H9 (cell line): ENCODE results near the gene ADAT2. TPM values are rescaled to one million over a fixed set of nuclear protein-coding genes. Genes with fewer than 3 reads are reported as not detected.
"Not testable (repeated sequence)": the region's sequence is repeated elsewhere in the genome, so short reads cannot be mapped to it uniquely, and the experiment has no call there.

Experiments used
- DNase-seq: peaks from one replicate; pipeline ENCODE4 v3.0.0-alpha.2; 2017
- H2AFZ ChIP-seq: one replicate; pipeline ENCODE4 v1.6.1; 2013; ENCODE audit warnings: mild to moderate bottlenecking, low read length, control low read depth, moderate library complexity
- H2AK5ac ChIP-seq: 2 replicates; pipeline ENCODE4 v1.6.1; 2013; ENCODE audit warnings: low read length, control low read depth, mixed read lengths; ENCODE audit not compliant: insufficient read length
- H2BK120ac ChIP-seq: one replicate; pipeline ENCODE4 v1.6.1; 2013; ENCODE audit warnings: low read depth, mild to moderate bottlenecking, low read length, control low read depth, inconsistent platforms; ENCODE audit not compliant: poor library complexity, severe bottlenecking
- H2BK12ac ChIP-seq: 2 replicates; pipeline ENCODE4 v1.6.1; 2013; ENCODE audit warnings: low read length, control low read depth, mixed read lengths, low read depth; ENCODE audit not compliant: insufficient read length
- H2BK15ac ChIP-seq: 2 replicates; pipeline ENCODE4 v1.6.1; 2013; ENCODE audit warnings: low read depth, low read length, control low read depth
- H2BK20ac ChIP-seq: one replicate; pipeline ENCODE4 v1.6.1; 2013; ENCODE audit warnings: low read depth, mild to moderate bottlenecking, low read length, control low read depth, inconsistent platforms; ENCODE audit not compliant: poor library complexity, severe bottlenecking
- H2BK5ac ChIP-seq: 2 replicates; pipeline ENCODE4 v1.6.1; 2013; ENCODE audit warnings: low read length, control low read depth, mixed read lengths; ENCODE audit not compliant: insufficient read length
- H3K14ac ChIP-seq: 2 replicates; pipeline ENCODE4 v1.6.1; 2013; ENCODE audit warnings: low read length, control low read depth; ENCODE audit not compliant: insufficient read depth
- H3K18ac ChIP-seq: 2 replicates; pipeline ENCODE4 v1.6.1; 2013; ENCODE audit warnings: low read depth, mild to moderate bottlenecking, mixed read lengths, low read length, control low read depth; ENCODE audit not compliant: insufficient read length
- H3K23ac ChIP-seq: 2 replicates; pipeline ENCODE4 v1.6.1; 2013; ENCODE audit warnings: low read length, control low read depth, mixed read lengths, low read depth; ENCODE audit not compliant: insufficient read length
- H3K23me2 ChIP-seq: 2 replicates; pipeline ENCODE4 v1.6.1; 2013; ENCODE audit warnings: low read depth, mild to moderate bottlenecking, mixed read lengths, low read length, control low read depth; ENCODE audit not compliant: insufficient read length, poor library complexity, severe bottlenecking
- H3K27ac ChIP-seq: 2 replicates; pipeline ENCODE4 v1.5.1; 2013; ENCODE audit warnings: low read length, control low read depth, mixed read lengths, low read depth; ENCODE audit not compliant: insufficient read length
- H3K27me3 ChIP-seq: 2 replicates; pipeline ENCODE4 v1.6.1; 2013; ENCODE audit warnings: low read length, control low read depth, inconsistent platforms; ENCODE audit not compliant: insufficient read depth
- H3K4ac ChIP-seq: 2 replicates; pipeline ENCODE4 v1.6.1; 2013; ENCODE audit warnings: low read depth, mild to moderate bottlenecking, control low read depth, inconsistent platforms, low read length, moderate library complexity
- H3K4me1 ChIP-seq: 2 replicates; pipeline ENCODE4 v1.6.1; 2013; ENCODE audit warnings: low read length, control low read depth, inconsistent platforms; ENCODE audit not compliant: insufficient read depth
- H3K4me2 ChIP-seq: 2 replicates; pipeline ENCODE4 v1.6.1; 2013; ENCODE audit warnings: low read length, control low read depth, mixed read lengths; ENCODE audit not compliant: insufficient read length, insufficient read depth
- H3K56ac ChIP-seq: 2 replicates; pipeline ENCODE4 v1.6.1; 2013; ENCODE audit warnings: low read depth, mild to moderate bottlenecking, mixed read lengths, low read length, control low read depth; ENCODE audit not compliant: insufficient read length
- H3K79me1 ChIP-seq: 2 replicates; pipeline ENCODE4 v1.6.1; 2013; ENCODE audit warnings: low read depth, mild to moderate bottlenecking, moderate library complexity, low read length, control low read depth, inconsistent platforms; ENCODE audit not compliant: insufficient read depth, poor library complexity, severe bottlenecking
- H3K79me2 ChIP-seq: 2 replicates; pipeline ENCODE4 v1.6.1; 2013; ENCODE audit warnings: low read length, control low read depth, inconsistent platforms; ENCODE audit not compliant: insufficient read depth
- H3K9ac ChIP-seq: 2 replicates; pipeline ENCODE4 v1.6.1; 2013; ENCODE audit warnings: low read length, control low read depth, mixed read lengths; ENCODE audit not compliant: insufficient read length; ENCODE audit errors: extremely low read depth
- H3K9me3 ChIP-seq: one replicate; pipeline ENCODE4 v1.6.1; 2013; ENCODE audit warnings: low read depth, low read length, inconsistent platforms; ENCODE audit not compliant: control insufficient read depth
- H3T11ph ChIP-seq: one replicate; pipeline ENCODE4 v1.6.1; 2013; ENCODE audit warnings: mild to moderate bottlenecking, low read length, control low read depth, inconsistent platforms
- H4K20me1 ChIP-seq: one replicate; pipeline ENCODE4 v1.6.1; 2013; ENCODE audit not compliant: control insufficient read depth, insufficient read length, insufficient read depth
- H4K5ac ChIP-seq: 2 replicates; pipeline ENCODE4 v1.6.1; 2013; ENCODE audit warnings: low read depth, mild to moderate bottlenecking, mixed read lengths, low read length, control low read depth; ENCODE audit not compliant: insufficient read length
- H4K8ac ChIP-seq: replicated peaks from 2 replicates; pipeline ENCODE4 v1.6.1; 2013; ENCODE audit warnings: low read length, control low read depth, mixed read lengths, low read depth; ENCODE audit not compliant: insufficient read length
- H4K91ac ChIP-seq: 2 replicates; pipeline ENCODE4 v1.6.1; 2013; ENCODE audit warnings: low read depth, mild to moderate bottlenecking, moderate library complexity, mixed read lengths, low read length, control low read depth; ENCODE audit not compliant: insufficient read length
- H3K27ac Mint-ChIP-seq, 3 experiments: 2 replicates in 2 of 3; 3 replicates in 1 of 3; pipeline ENCODE4 v1.8.0; 2020 to 2021; ENCODE audit warnings: mixed read lengths in 3 of 3, mild to moderate bottlenecking in 1 of 3, moderate library complexity in 1 of 3
- H3K27me3 Mint-ChIP-seq: 2 replicates; pipeline ENCODE4 v1.8.0; 2021; ENCODE audit warnings: low read depth, mild to moderate bottlenecking, moderate library complexity, mixed read lengths
- H3K36me3 Mint-ChIP-seq, 3 experiments: 2 replicates in 2 of 3; 3 replicates in 1 of 3; pipeline ENCODE4 v1.8.0; 2020 to 2021; ENCODE audit warnings: low read depth in 3 of 3, mixed read lengths in 3 of 3; ENCODE audit not compliant: insufficient read depth in 1 of 3
- H3K4me1 Mint-ChIP-seq, 2 experiments: 2 replicates each; pipeline ENCODE4 v1.8.0; 2020; ENCODE audit warnings: mixed read lengths in 2 of 2
- H3K4me3 Mint-ChIP-seq, 2 experiments: 2 replicates in 1 of 2; 3 replicates in 1 of 2; pipeline ENCODE4 v1.8.0; 2020 to 2021; ENCODE audit warnings: mild to moderate bottlenecking in 2 of 2, mixed read lengths in 2 of 2, moderate library complexity in 1 of 2
- H3K9me3 Mint-ChIP-seq, 2 experiments: 2 replicates in 1 of 2; 3 replicates in 1 of 2; pipeline ENCODE4 v1.8.0; 2020; ENCODE audit warnings: mild to moderate bottlenecking in 2 of 2, mixed read lengths in 2 of 2, moderate library complexity in 1 of 2
- WGBS: extraction: QIAGEN DNeasy Blood & Tissue Kit; methylation state at CpG from one replicate; pipeline ENCODE4 v1.1.7; 2013; ENCODE audit warnings: missing lambda C conversion rate, low lambda C conversion rate, mixed read lengths; ENCODE audit not compliant: insufficient read length; ENCODE audit errors: extremely low coverage; 5-methylcytosine and 5-hydroxymethylcytosine counted together
- total RNA-seq: library from RNA; stranded (reverse); gene quantifications from 2 replicates; pipeline ENCODE4 v1.2.1, GENCODE V29; 2021
- TF ChIP-seq, protein P1 (sequence below): fragments of 200-600 bp; sonication (generic); conservative IDR thresholded peaks from 3 replicates; pipeline ENCODE4 v1.8.0; 2021; ENCODE audit warnings: antibody characterized with exemption, mild to moderate bottlenecking

Gene ADAT2
- total RNA-seq, 1 experiment from 2014 or later, result 11.3 TPM

DNA sequence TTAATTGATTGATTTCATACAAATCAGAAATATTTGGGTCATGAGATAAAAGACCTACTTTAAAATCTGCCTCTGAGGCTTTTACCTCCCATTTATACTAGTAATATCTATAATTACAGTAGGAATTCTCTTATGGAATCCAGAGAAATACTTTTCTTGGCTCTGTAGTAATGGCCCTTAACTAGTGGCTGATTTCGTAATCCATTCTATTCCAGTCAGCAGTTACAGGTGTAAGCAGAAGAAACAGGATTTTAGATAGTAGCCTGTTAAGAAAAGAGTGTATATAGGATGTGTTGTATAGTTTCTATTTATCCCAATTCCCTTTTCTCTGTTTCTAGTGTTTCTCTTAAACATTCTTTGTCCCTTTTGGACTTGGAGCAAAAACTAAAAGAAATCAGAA lies 21.3 kb upstream of the ADAT2 start:
- no peak overlapping the region for H2AFZ ChIP-seq
- H4K91ac ChIP-seq, result no peak overlapping the region
- no peaks in the 10 kb centered on the region for H3K9me3 ChIP-seq
- no peak overlapping the region for H2AK5ac ChIP-seq
- H3K36me3 Mint-ChIP-seq, result peaks cover 0 to 15% (median 11%) of the 10 kb centered on the region in 3 experiments; a peak in 4 of 7 replicates
- TF ChIP-seq, protein P1, sequence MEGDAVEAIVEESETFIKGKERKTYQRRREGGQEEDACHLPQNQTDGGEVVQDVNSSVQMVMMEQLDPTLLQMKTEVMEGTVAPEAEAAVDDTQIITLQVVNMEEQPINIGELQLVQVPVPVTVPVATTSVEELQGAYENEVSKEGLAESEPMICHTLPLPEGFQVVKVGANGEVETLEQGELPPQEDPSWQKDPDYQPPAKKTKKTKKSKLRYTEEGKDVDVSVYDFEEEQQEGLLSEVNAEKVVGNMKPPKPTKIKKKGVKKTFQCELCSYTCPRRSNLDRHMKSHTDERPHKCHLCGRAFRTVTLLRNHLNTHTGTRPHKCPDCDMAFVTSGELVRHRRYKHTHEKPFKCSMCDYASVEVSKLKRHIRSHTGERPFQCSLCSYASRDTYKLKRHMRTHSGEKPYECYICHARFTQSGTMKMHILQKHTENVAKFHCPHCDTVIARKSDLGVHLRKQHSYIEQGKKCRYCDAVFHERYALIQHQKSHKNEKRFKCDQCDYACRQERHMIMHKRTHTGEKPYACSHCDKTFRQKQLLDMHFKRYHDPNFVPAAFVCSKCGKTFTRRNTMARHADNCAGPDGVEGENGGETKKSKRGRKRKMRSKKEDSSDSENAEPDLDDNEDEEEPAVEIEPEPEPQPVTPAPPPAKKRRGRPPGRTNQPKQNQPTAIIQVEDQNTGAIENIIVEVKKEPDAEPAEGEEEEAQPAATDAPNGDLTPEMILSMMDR, result no peak
- H3K56ac ChIP-seq, result no peak overlapping the region
- no peak overlapping the region for H4K5ac ChIP-seq
- no peak overlapping the region for H3K9ac ChIP-seq
- H3K18ac ChIP-seq, result no peak overlapping the region
- H3K4me1 ChIP-seq, result no peaks in the 10 kb centered on the region
- H3K79me2 ChIP-seq, result no peaks in the 10 kb centered on the region
- H2BK5ac ChIP-seq, result no peak overlapping the region
- no peak overlapping the region for H3K14ac ChIP-seq
- H2BK120ac ChIP-seq, result no peak overlapping the region
- H3T11ph ChIP-seq, result no peak overlapping the region
- H3K9me3 Mint-ChIP-seq, result no peaks in the 10 kb centered on the region
- DNase-seq, result no peak
- H3K4me3 Mint-ChIP-seq, result no peak overlapping the region
- no peak overlapping the region for H3K27ac ChIP-seq
- H4K8ac ChIP-seq, result no peak overlapping the region
- no peak overlapping the region for H2BK15ac ChIP-seq
- H2BK12ac ChIP-seq, result no peak overlapping the region
- no peak overlapping the region for H3K23ac ChIP-seq
- no peaks in the 10 kb centered on the region for H3K27me3 ChIP-seq
- H3K4me2 ChIP-seq, result no peak overlapping the region
- H3K4ac ChIP-seq, result no peak overlapping the region
- no peak overlapping the region for H3K27ac Mint-ChIP-seq
- peaks cover 3 to 6% of the 10 kb centered on the region in 2 experiments; a peak in 2 of 4 replicates for H3K4me1 Mint-ChIP-seq
- no peaks in the 10 kb centered on the region for H4K20me1 ChIP-seq
- no peak overlapping the region for H2BK20ac ChIP-seq
- no CpG with 5 or more reads among the region's 1 CpG for WGBS
- H3K79me1 ChIP-seq, result no peaks in the 10 kb centered on the region
- no peaks in the 10 kb centered on the region for H3K27me3 Mint-ChIP-seq
- H3K23me2 ChIP-seq, result no peaks in the 10 kb centered on the region

- not testable (repeated sequence) for DNase-seq, H2BK5ac ChIP-seq
Measured at GRCh38 chr6:143468823-143469222, 18.3 kb upstream of the ADAT2 start.

More at GRCh38 chr6:143468823-143469222, 18.3 kb upstream of the ADAT2 start:
- not testable (repeated sequence) for H3K18ac ChIP-seq, H3K36me3 Mint-ChIP-seq, H3T11ph ChIP-seq, H3K27me3 Mint-ChIP-seq, H2BK12ac ChIP-seq, H3K14ac ChIP-seq, H3K9me3 ChIP-seq, H3K27me3 ChIP-seq, H3K23ac ChIP-seq, H2BK20ac ChIP-seq, H4K91ac ChIP-seq, H3K4me1 ChIP-seq, H2AK5ac ChIP-seq, H3K4me1 Mint-ChIP-seq, H3K23me2 ChIP-seq, H2BK15ac ChIP-seq, H2AFZ ChIP-seq, H3K27ac Mint-ChIP-seq, H4K20me1 ChIP-seq, H4K5ac ChIP-seq, H3K56ac ChIP-seq, H3K4ac ChIP-seq, H3K79me1 ChIP-seq, H4K8ac ChIP-seq, H3K79me2 ChIP-seq, H3K9ac ChIP-seq, H3K9me3 Mint-ChIP-seq, H3K27ac ChIP-seq, H3K4me3 Mint-ChIP-seq, H2BK120ac ChIP-seq, H3K4me2 ChIP-seq
- no CpG with 5 or more reads among the region's 2 CpGs for WGBS
